Progenitor cell of endocrine pancreas (in vitro differentiated cells): ENCODE results near the gene ANKRD49. TPM values are rescaled to one million over a fixed set of nuclear protein-coding genes. Genes with fewer than 3 reads are reported as not detected.

Experiments used
- DNase-seq: peaks from one replicate; pipeline ENCODE4 v3.0.0; 2021; ENCODE audit warnings: low spot score; ENCODE audit not compliant: unreplicated experiment
- H3K27ac Mint-ChIP-seq: 2 replicates; pipeline ENCODE4 v1.8.0; 2021; ENCODE audit warnings: mild to moderate bottlenecking, moderate library complexity, mixed read lengths
- H3K27me3 Mint-ChIP-seq: 2 replicates; pipeline ENCODE4 v1.8.0; 2021; ENCODE audit warnings: mixed read lengths
- H3K36me3 Mint-ChIP-seq: 2 replicates; pipeline ENCODE4 v1.8.0; 2022; ENCODE audit warnings: mixed read lengths; ENCODE audit not compliant: insufficient read depth
- H3K4me1 Mint-ChIP-seq: 2 replicates; pipeline ENCODE4 v1.8.0; 2021; ENCODE audit warnings: low read depth, mixed read lengths
- H3K4me3 Mint-ChIP-seq: 2 replicates; pipeline ENCODE4 v1.8.0; 2021; ENCODE audit warnings: low read depth, mild to moderate bottlenecking, moderate library complexity, mixed read lengths
- H3K9me3 Mint-ChIP-seq: 2 replicates; pipeline ENCODE4 v1.8.0; 2021; ENCODE audit warnings: low read depth, mixed read lengths
- CTCF ChIP-seq: fragments of 200-600 bp; sonication (generic); IDR thresholded peaks from one replicate; pipeline ENCODE4 v1.5.0; 2021; ENCODE audit warnings: antibody characterized with exemption, mild to moderate bottlenecking; ENCODE audit not compliant: unreplicated experiment
- microRNA-seq: library from miRNA; unstranded; fragments of <30 nt; microRNA quantifications from one replicate; pipeline ENCODE4 v1.1.0, GENCODE V29; 2020; ENCODE audit warnings: borderline number of aligned reads; ENCODE audit not compliant: unreplicated experiment
- total RNA-seq: library from RNA; stranded (reverse); gene quantifications from 2 replicates; pipeline ENCODE4 v1.2.1, GENCODE V29; 2021

The ANKRD49 gene
- total RNA-seq, 1 donor from 2014 or later = 23.0 TPM

GRCh38 chr11:94545264-94546161 is 51.7 kb downstream of the ANKRD49 start:
- H3K4me3 Mint-ChIP-seq = peak overlapping the region; percentile 70
- peaks cover 36% of the 10 kb centered on the region for H3K27me3 Mint-ChIP-seq

DNA sequence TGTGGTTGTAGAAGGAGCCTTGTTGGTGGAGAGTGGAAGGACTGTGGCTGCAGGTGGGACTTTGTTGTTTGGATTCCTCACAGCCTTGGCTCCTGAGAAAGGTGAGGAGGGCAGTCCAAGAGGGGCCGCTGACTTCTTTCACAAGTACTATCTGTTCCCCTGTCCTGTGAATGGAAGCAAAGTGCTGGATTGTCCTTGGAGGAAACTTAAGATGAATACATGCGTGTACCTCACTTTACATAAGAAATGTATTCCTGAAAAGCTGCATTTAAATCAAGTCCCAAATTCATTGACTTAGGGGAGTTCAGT is 52.3 kb downstream of the ANKRD49 start:
- no peak for DNase-seq
- no peaks in the 10 kb centered on the region for H3K36me3 Mint-ChIP-seq
- no peak overlapping the region for H3K27ac Mint-ChIP-seq
- peaks cover 28% of the 10 kb centered on the region for H3K4me1 Mint-ChIP-seq
- H3K9me3 Mint-ChIP-seq = no peaks in the 10 kb centered on the region
- no peak for TF ChIP-seq CTCF
- H3K4me3 Mint-ChIP-seq = peak overlapping the region; percentile 70
- peaks cover 34% of the 10 kb centered on the region for H3K27me3 Mint-ChIP-seq

More at GRCh38 chr11:94545264-94546161, 51.7 kb downstream of the ANKRD49 start:
- no peak for DNase-seq
- no peaks in the 10 kb centered on the region for H3K9me3 Mint-ChIP-seq
- H3K27ac Mint-ChIP-seq = peak overlapping the region; percentile 77
- no peak for TF ChIP-seq CTCF
- H3K4me1 Mint-ChIP-seq = peaks cover 28% of the 10 kb centered on the region
- no peaks in the 10 kb centered on the region for H3K36me3 Mint-ChIP-seq

DNA sequence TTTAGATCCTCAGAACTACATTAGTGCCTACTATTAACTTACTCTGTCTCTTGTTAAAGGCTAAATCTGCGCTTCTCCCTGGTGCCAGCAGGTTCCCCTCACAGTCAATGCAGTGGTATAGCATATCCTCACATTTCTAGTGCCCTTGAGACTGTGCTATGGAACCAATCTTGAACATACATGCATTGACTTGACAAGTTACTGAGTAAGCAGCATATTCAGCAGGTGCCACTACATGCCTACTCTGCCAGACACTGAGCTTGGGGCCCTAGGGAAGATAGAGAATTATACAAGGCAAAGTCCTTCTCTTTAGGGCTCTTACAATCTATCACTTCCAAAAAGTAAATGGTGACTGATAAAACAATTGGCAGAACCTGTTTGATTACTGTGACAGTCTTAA is 53.1 kb downstream of the ANKRD49 start:
- DNase-seq = no peak
- peak overlapping the region; percentile 46 for H3K27ac Mint-ChIP-seq
- H3K9me3 Mint-ChIP-seq = no peaks in the 10 kb centered on the region
- no peaks in the 10 kb centered on the region for H3K36me3 Mint-ChIP-seq
- H3K27me3 Mint-ChIP-seq = peaks cover 26% of the 10 kb centered on the region
- H3K4me3 Mint-ChIP-seq = peak overlapping the region; percentile 70
- peak; percentile 9 for TF ChIP-seq CTCF
- peaks cover 28% of the 10 kb centered on the region for H3K4me1 Mint-ChIP-seq

GRCh38 chr11:94549146-94549545 is 55.4 kb downstream of the ANKRD49 start:
- Mint-ChIP-seq H3K4me3 (no peak overlapping the region), H3K27me3 (peaks cover 17% of the 10 kb centered on the region)

More at GRCh38 chr11:94549146-94549545, 55.4 kb downstream of the ANKRD49 start:
- Mint-ChIP-seq H3K9me3 (no peaks in the 10 kb centered on the region), H3K4me1 (peaks cover 21% of the 10 kb centered on the region), H3K27ac (no peak overlapping the region), H3K36me3 (no peaks in the 10 kb centered on the region)
- DNase-seq = no peak
- TF ChIP-seq CTCF = no peak

Small RNAs within 50 kb of the gene (microRNA-seq; reads per million reads assigned to microRNA genes)
- gene MIR548L = 13.7 reads per million, percentile 25 among the genes with 10 or more reads in this experiment

Other genes with a start within 250 kb of the ANKRD49 start
- gene IZUMO1R, start 189.4 kb upstream of the ANKRD49 start, total RNA-seq = not detected in 2 replicates
- 0.31 and 0.62 TPM in 2 replicates for gene GPR83, start 92.6 kb upstream of the ANKRD49 start, total RNA-seq
- gene MRE11, start 140 bp upstream of the ANKRD49 start, total RNA-seq = 35.1 and 42.6 TPM in 2 replicates
- not detected in 2 replicates for gene C11orf97, start 18.5 kb downstream of the ANKRD49 start, total RNA-seq
- 6.6 and 7.1 TPM in 2 replicates for gene FUT4, start 49.9 kb downstream of the ANKRD49 start, total RNA-seq
- gene PIWIL4, start 73.4 kb downstream of the ANKRD49 start, total RNA-seq = 1.9 and 2.6 TPM in 2 replicates